Stomach (tissue), 4 donors: ENCODE results near the gene ZNF277.

Source experiments
- EP300 ChIP-seq: sonication (generic); formaldehyde crosslinking; IDR thresholded peaks from one replicate; pipeline ENCODE4 v1.6.1; 2017; ENCODE audit warnings: antibody characterized with exemption
- POLR2A ChIP-seq, 4 donors: fragments of 450-650 bp; IDR thresholded peaks; one replicate each; pipeline ENCODE4 v1.6.1; 2016; ENCODE audit warnings: antibody characterized with exemption in 4 of 4, control low read depth in 2 of 4, mild to moderate bottlenecking in 1 of 4, moderate library complexity in 1 of 4
- POLR2AphosphoS5 ChIP-seq, 3 donors: sonication (generic); formaldehyde crosslinking; IDR thresholded peaks; one replicate each; pipeline ENCODE4 v1.6.1; 2016; ENCODE audit warnings: antibody characterized with exemption in 3 of 3
- TF ChIP-seq, protein P1 (sequence below), 7 experiments: fragments of 450-650 bp in 4 of 7; fragments of 200-600 bp in 3 of 7; sonication (generic) in 3 of 7; IDR thresholded peaks; one replicate each; pipeline ENCODE4 v1.5.1; 2016 to 2019; ENCODE audit warnings: antibody characterized with exemption in 7 of 7, control low read depth in 2 of 7, mild to moderate bottlenecking in 1 of 7

DNA sequence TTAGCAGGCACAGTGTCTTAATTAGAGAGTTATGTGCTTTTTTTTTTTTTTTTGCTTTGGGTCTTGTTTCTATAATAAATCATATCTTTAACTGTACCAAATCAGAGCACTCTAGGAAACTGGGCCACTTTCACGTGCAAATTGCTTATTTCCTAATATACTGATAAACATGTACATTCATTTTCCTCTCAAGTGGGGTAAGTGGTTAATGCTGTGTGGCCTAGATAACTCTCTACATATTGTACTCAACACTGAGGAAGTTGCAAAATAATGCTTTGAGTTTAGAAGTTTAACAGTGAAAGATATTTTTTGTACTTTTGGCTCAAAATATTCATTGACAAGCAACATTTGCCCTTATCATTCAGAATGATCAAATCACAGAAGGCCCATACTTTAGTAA lies 127.9 kb downstream of the ZNF277 start:
- TF ChIP-seq, protein P1, sequence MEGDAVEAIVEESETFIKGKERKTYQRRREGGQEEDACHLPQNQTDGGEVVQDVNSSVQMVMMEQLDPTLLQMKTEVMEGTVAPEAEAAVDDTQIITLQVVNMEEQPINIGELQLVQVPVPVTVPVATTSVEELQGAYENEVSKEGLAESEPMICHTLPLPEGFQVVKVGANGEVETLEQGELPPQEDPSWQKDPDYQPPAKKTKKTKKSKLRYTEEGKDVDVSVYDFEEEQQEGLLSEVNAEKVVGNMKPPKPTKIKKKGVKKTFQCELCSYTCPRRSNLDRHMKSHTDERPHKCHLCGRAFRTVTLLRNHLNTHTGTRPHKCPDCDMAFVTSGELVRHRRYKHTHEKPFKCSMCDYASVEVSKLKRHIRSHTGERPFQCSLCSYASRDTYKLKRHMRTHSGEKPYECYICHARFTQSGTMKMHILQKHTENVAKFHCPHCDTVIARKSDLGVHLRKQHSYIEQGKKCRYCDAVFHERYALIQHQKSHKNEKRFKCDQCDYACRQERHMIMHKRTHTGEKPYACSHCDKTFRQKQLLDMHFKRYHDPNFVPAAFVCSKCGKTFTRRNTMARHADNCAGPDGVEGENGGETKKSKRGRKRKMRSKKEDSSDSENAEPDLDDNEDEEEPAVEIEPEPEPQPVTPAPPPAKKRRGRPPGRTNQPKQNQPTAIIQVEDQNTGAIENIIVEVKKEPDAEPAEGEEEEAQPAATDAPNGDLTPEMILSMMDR (IDR thresholded peaks at IDR 0.05) = no peak
- TF ChIP-seq POLR2A (IDR thresholded peaks at IDR 0.05) = no peak
- TF ChIP-seq EP300 = no peak
- TF ChIP-seq POLR2AphosphoS5 (IDR thresholded peaks at IDR 0.05) = no peak
